WTC11 (cell line): ENCODE results near the gene HSPA4. TPM values are rescaled to one million over a fixed set of nuclear protein-coding genes. Genes with fewer than 3 reads are reported as not detected.
A peak's percentile ranks its signal among the peaks of the same experiment; 100 is the strongest.

Experiments
- ATAC-seq: fragments of 200-7000 bp; cut with Tn5 transposase; 2 replicates; pipeline ENCODE4 v1.10.0; 2021; ENCODE audit warnings: mild to moderate bottlenecking, moderate library complexity
- CTCF ChIA-PET: fragments of 300-600 bp; sonication (Branson Sonifier 250); formaldehyde crosslinking; loops from one replicate; lab custom pipeline; 2021; ENCODE audit warnings: antibody characterized with exemption; lab: Charles Lee
- POLR2A ChIA-PET: fragments of 350-600 bp; sonication (Branson Sonifier 250); formaldehyde crosslinking; loops from one replicate; lab custom pipeline; 2021; ENCODE audit warnings: antibody characterized with exemption; lab: Charles Lee
- DNase-seq: peaks from one replicate; pipeline ENCODE4 v3.0.0; 2021; ENCODE audit warnings: low spot score
- H3K27ac Mint-ChIP-seq: 2 replicates; pipeline ENCODE4 v1.8.0; 2021; ENCODE audit warnings: mixed read lengths
- H3K27me3 Mint-ChIP-seq: 2 replicates; pipeline ENCODE4 v1.8.0; 2021; ENCODE audit warnings: low read depth, mild to moderate bottlenecking, moderate library complexity, mixed read lengths
- H3K36me3 Mint-ChIP-seq: 2 replicates; pipeline ENCODE4 v1.8.0; 2021; ENCODE audit warnings: mixed read lengths
- H3K4me1 Mint-ChIP-seq: 2 replicates; pipeline ENCODE4 v1.8.0; 2022; ENCODE audit warnings: mixed read lengths
- H3K4me3 Mint-ChIP-seq: 2 replicates; pipeline ENCODE4 v1.8.0; 2021; ENCODE audit warnings: mild to moderate bottlenecking, moderate library complexity, mixed read lengths
- H3K9me3 Mint-ChIP-seq: 2 replicates; pipeline ENCODE4 v1.8.0; 2021; ENCODE audit warnings: mixed read lengths
- AFF4 ChIP-seq: sonication (generic); formaldehyde crosslinking; IDR thresholded peaks from 2 replicates; pipeline ENCODE4 v1.8.1; 2023; ENCODE audit warnings: mild to moderate bottlenecking, missing genetic modification reagents, borderline replicate concordance
- ATF1 ChIP-seq: sonication (generic); formaldehyde crosslinking; IDR thresholded peaks from 2 replicates; pipeline ENCODE4 v1.8.1; 2023; ENCODE audit warnings: mild to moderate bottlenecking, moderate library complexity, missing genetic modification reagents
- CREB1 ChIP-seq: sonication (generic); formaldehyde crosslinking; IDR thresholded peaks from 2 replicates; pipeline ENCODE4 v1.8.0; 2023; ENCODE audit warnings: mild to moderate bottlenecking, missing genetic modification reagents
- E2F4 ChIP-seq: sonication (generic); formaldehyde crosslinking; IDR thresholded peaks from 2 replicates; pipeline ENCODE4 v1.8.1; 2022; ENCODE audit warnings: low read depth, mild to moderate bottlenecking, moderate library complexity, missing genetic modification reagents, borderline replicate concordance
- ELF4 ChIP-seq: sonication (generic); formaldehyde crosslinking; IDR thresholded peaks from 2 replicates; pipeline ENCODE4 v1.8.1; 2022; ENCODE audit warnings: low read depth, mild to moderate bottlenecking, moderate library complexity, missing genetic modification reagents
- FOXJ3 ChIP-seq: sonication (generic); formaldehyde crosslinking; IDR thresholded peaks from 2 replicates; pipeline ENCODE4 v1.9.0; 2021; ENCODE audit warnings: missing genetic modification reagents, mild to moderate bottlenecking, borderline replicate concordance
- MAX ChIP-seq: sonication (generic); formaldehyde crosslinking; IDR thresholded peaks from 2 replicates; pipeline ENCODE4 v1.8.0; 2022; ENCODE audit warnings: mild to moderate bottlenecking, missing genetic modification reagents
- NR1H2 ChIP-seq: sonication (generic); formaldehyde crosslinking; IDR thresholded peaks from 2 replicates; pipeline ENCODE4 v1.9.0; 2021; ENCODE audit warnings: mild to moderate bottlenecking, moderate library complexity, missing genetic modification reagents
- NR3C1 ChIP-seq: sonication (generic); formaldehyde crosslinking; conservative IDR thresholded peaks from 2 replicates; pipeline ENCODE4 v1.8.1; 2023; ENCODE audit warnings: low read depth, mild to moderate bottlenecking, missing genetic modification reagents
- TEAD1 ChIP-seq: sonication (generic); formaldehyde crosslinking; IDR thresholded peaks from 2 replicates; pipeline ENCODE4 v1.8.0; 2022; ENCODE audit warnings: mild to moderate bottlenecking, missing genetic modification reagents
- TEAD4 ChIP-seq: sonication (generic); formaldehyde crosslinking; IDR thresholded peaks from 2 replicates; pipeline ENCODE4 v1.8.0; 2022; ENCODE audit warnings: mild to moderate bottlenecking, missing genetic modification reagents
- TP53 ChIP-seq: sonication (generic); formaldehyde crosslinking; IDR thresholded peaks from 2 replicates; pipeline ENCODE4 v1.8.1; 2023; ENCODE audit warnings: mild to moderate bottlenecking, missing genetic modification reagents
- USF1 ChIP-seq: sonication (generic); formaldehyde crosslinking; IDR thresholded peaks from 2 replicates; pipeline ENCODE4 v1.8.0; 2022; ENCODE audit warnings: mild to moderate bottlenecking, missing genetic modification reagents
- ZNF263 ChIP-seq: sonication (generic); formaldehyde crosslinking; IDR thresholded peaks from 2 replicates; pipeline ENCODE4 v1.8.1; 2022; ENCODE audit warnings: low read depth, mild to moderate bottlenecking, moderate library complexity, missing genetic modification reagents
- ZNF671 ChIP-seq: fragments of 250-450 bp; sonication (Bioruptor Pico); IDR thresholded peaks from 2 replicates; pipeline ENCODE4 v1.8.0; 2021; ENCODE audit warnings: mild to moderate bottlenecking
- total RNA-seq: library from RNA; stranded (reverse); gene quantifications from 3 replicates; pipeline ENCODE4 v1.2.3, GENCODE V29; 2021
- TF ChIP-seq, protein P1 (sequence below): fragments of 250-450 bp; sonication (Bioruptor Pico); IDR thresholded peaks from 2 replicates; pipeline ENCODE4 v1.9.0; 2021; ENCODE audit warnings: moderate library complexity, mild to moderate bottlenecking, inconsistent platforms, borderline replicate concordance
- TF ChIP-seq, protein P2 (sequence below): sonication (generic); formaldehyde crosslinking; IDR thresholded peaks from 2 replicates; pipeline ENCODE4 v1.8.0; 2023; ENCODE audit warnings: missing genetic modification reagents
- TF ChIP-seq, protein P3 (sequence below): fragments of 250-450 bp; sonication (Bioruptor Pico); conservative IDR thresholded peaks from 2 replicates; pipeline ENCODE4 v1.9.0; 2021; ENCODE audit warnings: mild to moderate bottlenecking
- TF ChIP-seq, protein P4 (sequence below): sonication (generic); formaldehyde crosslinking; IDR thresholded peaks from 2 replicates; pipeline ENCODE4 v1.8.1; 2022; ENCODE audit warnings: mild to moderate bottlenecking, moderate library complexity, missing genetic modification reagents
- TF ChIP-seq, protein P5 (sequence below): sonication (generic); formaldehyde crosslinking; IDR thresholded peaks from 2 replicates; pipeline ENCODE4 v1.8.1; 2022; ENCODE audit warnings: missing genetic modification reagents, borderline replicate concordance

Gene HSPA4
- total RNA-seq, 1 experiment from 2014 or later, result 363 TPM

DNA sequence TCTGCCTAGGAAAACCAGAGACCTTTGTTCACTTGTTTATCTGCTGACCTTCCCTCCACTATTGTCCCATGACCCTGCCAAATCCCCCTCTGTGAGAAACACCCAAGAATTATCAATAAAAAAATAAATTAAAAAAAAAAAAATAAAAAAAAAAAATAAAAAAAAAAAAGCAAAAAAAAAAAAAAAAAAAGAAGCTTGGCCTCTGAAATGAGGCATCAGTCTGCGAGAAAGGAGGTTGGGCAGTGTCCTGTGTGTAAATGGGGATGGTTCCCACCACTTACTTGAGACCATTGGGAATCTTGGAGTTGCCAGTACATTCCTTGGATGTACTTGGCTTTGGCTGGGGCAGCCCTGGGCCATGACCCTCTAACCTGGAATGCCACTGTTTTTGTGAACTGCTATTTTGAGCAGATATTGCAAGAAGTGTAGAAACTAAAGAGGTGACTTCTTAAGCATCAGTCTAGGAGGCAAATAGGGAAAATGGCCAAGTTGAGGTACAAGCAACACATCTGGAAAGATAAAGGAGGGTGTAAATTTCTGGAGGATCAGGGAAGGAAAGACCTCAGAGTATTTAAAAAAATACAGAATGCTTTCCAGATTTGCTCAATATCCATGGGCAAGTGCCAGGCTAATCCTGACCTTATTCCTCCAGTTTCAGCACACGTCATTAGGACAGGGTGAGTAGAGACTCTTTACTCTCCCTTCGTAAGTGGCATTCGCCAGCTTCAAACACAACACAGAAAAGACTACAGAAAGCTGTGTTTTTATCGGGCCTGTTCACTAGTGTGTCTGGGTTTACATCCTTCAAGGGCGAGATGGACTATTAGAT, 58.1 kb downstream of the HSPA4 start:
- peaks cover 3% of the 10 kb centered on the region; the same call in 1 of the 2 replicates for H3K4me1 Mint-ChIP-seq
- no peaks in the 10 kb centered on the region; the same call in 1 of the 2 replicates for H3K27me3 Mint-ChIP-seq
- DNase-seq (no peak), ATAC-seq (no peak)
- peaks cover 13% of the 10 kb centered on the region for H3K9me3 Mint-ChIP-seq
- peaks cover 18% of the 10 kb centered on the region for H3K36me3 Mint-ChIP-seq
- H3K27ac Mint-ChIP-seq, result peak overlapping the region; percentile 51; the same call in 1 of the 2 replicates
- no peak overlapping the region for H3K4me3 Mint-ChIP-seq
- CTCF ChIA-PET, result interaction anchor here (1.1 to 7.3 kb wide), 3 partner anchors 109 to 136 kb away, joined by 4 to 68 read pairs (median 5); no protein-coding TSS in a partner anchor
- POLR2A ChIA-PET, result interaction anchor here (0.6 kb wide), 1 partner anchor 12 kb away, joined by 3 read pairs; no protein-coding TSS in a partner anchor
- no peak for TF ChIP-seq TEAD1
- no peak for TF ChIP-seq USF1 (CRISPR knock-in tag)
- TF ChIP-seq, protein P1, sequence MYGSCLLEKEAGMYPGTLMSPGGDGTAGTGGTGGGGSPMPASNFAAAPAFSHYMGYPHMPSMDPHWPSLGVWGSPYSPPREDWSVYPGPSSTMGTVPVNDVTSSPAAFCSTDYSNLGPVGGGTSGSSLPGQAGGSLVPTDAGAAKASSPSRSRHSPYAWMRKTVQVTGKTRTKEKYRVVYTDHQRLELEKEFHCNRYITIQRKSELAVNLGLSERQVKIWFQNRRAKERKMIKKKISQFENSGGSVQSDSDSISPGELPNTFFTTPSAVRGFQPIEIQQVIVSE (CRISPR knock-in tag), result no peak
- TF ChIP-seq TP53 (CRISPR knock-in tag), result no peak
- TF ChIP-seq NR3C1 (CRISPR knock-in tag), result no peak
- TF ChIP-seq MAX (CRISPR knock-in tag), result no peak
- TF ChIP-seq TEAD4 (CRISPR knock-in tag), result no peak
- TF ChIP-seq, protein P2, sequence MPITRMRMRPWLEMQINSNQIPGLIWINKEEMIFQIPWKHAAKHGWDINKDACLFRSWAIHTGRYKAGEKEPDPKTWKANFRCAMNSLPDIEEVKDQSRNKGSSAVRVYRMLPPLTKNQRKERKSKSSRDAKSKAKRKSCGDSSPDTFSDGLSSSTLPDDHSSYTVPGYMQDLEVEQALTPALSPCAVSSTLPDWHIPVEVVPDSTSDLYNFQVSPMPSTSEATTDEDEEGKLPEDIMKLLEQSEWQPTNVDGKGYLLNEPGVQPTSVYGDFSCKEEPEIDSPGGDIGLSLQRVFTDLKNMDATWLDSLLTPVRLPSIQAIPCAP, result no peak
- no peak for TF ChIP-seq ATF1 (CRISPR knock-in tag)
- no peak for TF ChIP-seq ZNF263 (CRISPR knock-in tag)
- no peak for TF ChIP-seq NR1H2 (CRISPR knock-in tag)
- TF ChIP-seq E2F4, result no peak
- no peak for TF ChIP-seq FOXJ3 (CRISPR knock-in tag)
- no peak for TF ChIP-seq CREB1 (CRISPR knock-in tag)

DNA sequence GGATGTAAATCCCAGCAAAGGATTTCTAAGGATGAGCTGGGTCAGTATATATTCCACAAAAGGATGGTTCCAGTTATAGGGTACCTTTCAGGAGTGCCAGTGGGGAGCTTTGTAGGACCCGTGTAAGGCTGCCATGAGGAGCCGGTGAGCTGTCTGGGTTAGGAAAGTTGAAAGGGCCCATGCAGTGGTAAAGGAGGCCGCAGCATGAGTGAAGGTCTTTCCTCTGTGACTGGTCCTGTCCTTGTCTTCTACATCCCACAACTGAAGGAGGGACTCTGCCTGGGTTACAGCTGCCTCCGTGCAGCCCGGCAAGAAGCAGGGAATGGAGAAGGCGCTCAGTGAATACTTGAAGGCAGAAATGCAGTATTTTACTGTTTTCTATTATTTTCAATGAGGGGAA, 58.9 kb downstream of the HSPA4 start:
- Mint-ChIP-seq H3K27me3 (no peaks in the 10 kb centered on the region; the same call in 1 of the 2 replicates), H3K27ac (no peak overlapping the region), H3K9me3 (peaks cover 13% of the 10 kb centered on the region), H3K36me3 (peaks cover 10% of the 10 kb centered on the region), H3K4me1 (peaks cover 3% of the 10 kb centered on the region; the same call in 1 of the 2 replicates), H3K4me3 (no peak overlapping the region)
- CTCF ChIA-PET, result interaction anchor here (1.0 to 7.3 kb wide), 13 partner anchors 8 to 500 kb away, joined by 3 to 68 read pairs (median 4); no protein-coding TSS in a partner anchor
- DNase-seq (no peak), ATAC-seq (no peak)
- POLR2A ChIA-PET, result no interaction called here
- TF ChIP-seq, protein P3, sequence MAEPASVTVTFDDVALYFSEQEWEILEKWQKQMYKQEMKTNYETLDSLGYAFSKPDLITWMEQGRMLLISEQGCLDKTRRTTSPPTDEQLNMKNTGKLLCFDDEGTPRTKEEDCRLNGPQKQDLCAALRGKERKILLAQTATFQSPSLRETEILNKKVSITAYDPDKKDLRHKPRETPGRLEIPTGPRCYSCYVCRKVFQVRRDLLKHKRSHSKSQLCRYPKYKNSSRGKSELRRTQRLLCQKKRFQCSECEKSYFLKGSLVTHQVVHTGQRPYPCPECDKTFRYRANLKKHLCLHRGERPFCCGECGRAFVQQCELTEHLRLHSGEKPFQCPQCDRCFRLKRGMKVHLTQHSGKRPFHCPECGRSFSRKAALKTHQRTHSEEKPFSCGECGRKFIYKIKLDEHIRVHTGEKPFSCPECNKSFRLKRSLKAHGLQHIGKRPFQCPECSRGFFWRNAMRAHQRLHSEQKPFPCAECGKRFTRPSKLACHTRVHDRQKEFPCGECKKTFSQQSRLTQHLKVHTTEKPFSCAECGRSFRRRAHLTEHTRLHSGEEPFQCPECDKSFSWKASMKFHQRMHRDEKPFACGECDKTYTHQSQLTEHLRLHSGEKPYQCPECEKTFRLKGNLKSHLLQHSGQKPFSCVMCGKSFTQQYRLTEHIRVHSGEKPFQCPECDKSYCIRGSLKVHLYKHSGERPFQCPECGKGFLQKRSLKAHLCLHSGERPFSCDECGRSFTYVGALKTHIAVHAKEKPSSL (CRISPR knock-in tag), result no peak
- TF ChIP-seq ZNF671 (CRISPR knock-in tag) (no peak), NR3C1 (CRISPR knock-in tag) (no peak), AFF4 (CRISPR knock-in tag) (no peak), ELF4 (no peak)
- TF ChIP-seq, protein P4, sequence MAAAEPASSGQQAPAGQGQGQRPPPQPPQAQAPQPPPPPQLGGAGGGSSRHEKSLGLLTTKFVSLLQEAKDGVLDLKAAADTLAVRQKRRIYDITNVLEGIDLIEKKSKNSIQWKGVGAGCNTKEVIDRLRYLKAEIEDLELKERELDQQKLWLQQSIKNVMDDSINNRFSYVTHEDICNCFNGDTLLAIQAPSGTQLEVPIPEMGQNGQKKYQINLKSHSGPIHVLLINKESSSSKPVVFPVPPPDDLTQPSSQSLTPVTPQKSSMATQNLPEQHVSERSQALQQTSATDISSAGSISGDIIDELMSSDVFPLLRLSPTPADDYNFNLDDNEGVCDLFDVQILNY (CRISPR knock-in tag), result no peak
- TF ChIP-seq, protein P5, sequence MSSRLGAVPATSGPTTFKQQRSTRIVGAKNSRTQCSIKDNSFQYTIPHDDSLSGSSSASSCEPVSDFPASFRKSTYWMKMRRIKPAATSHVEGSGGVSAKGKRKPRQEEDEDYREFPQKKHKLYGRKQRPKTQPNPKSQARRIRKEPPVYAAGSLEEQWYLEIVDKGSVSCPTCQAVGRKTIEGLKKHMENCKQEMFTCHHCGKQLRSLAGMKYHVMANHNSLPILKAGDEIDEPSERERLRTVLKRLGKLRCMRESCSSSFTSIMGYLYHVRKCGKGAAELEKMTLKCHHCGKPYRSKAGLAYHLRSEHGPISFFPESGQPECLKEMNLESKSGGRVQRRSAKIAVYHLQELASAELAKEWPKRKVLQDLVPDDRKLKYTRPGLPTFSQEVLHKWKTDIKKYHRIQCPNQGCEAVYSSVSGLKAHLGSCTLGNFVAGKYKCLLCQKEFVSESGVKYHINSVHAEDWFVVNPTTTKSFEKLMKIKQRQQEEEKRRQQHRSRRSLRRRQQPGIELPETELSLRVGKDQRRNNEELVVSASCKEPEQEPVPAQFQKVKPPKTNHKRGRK, result no peak
